SH-SY5Y (cell line): ENCODE results near the gene FTL.

Source experiments
- GATA2 ChIP-seq: IDR thresholded peaks from 2 replicates; pipeline ENCODE4 v1.6.1; 2011; ENCODE audit warnings: mild to moderate bottlenecking, low read depth, low read length
- GATA3 ChIP-seq: IDR thresholded peaks from 2 replicates; pipeline ENCODE4 v1.6.1; 2011; ENCODE audit warnings: low read depth, mild to moderate bottlenecking, low read length, moderate library complexity

The FTL gene

GRCh38 chr19:48968179-48968661 is 3.1 kb downstream of the FTL start:
- TF ChIP-seq GATA3 (no peak), GATA2 (no peak)

- no peak for TF ChIP-seq GATA3
- TF ChIP-seq GATA2, result no peak
Measured at GRCh38 chr19:48968813-48969218, 3.7 kb downstream of the FTL start.

- TF ChIP-seq GATA2, result no peak
- no peak for TF ChIP-seq GATA3
Measured at GRCh38 chr19:48969276-48970138, 4.4 kb downstream of the FTL start.

GRCh38 chr19:48970139-48970766 is 5.1 kb downstream of the FTL start:
- no peak for TF ChIP-seq GATA2
- TF ChIP-seq GATA3, result no peak

- TF ChIP-seq GATA3 (no peak), GATA2 (peak; percentile 38; the same call in 1 of the 2 replicates)
Measured at GRCh38 chr19:48970923-48971395, 5.8 kb downstream of the FTL start.

- no peak for TF ChIP-seq GATA3
- TF ChIP-seq GATA2, result no peak
Measured at GRCh38 chr19:48975947-48976847, 11.1 kb downstream of the FTL start.

GRCh38 chr19:48977061-48977460 is 12.0 kb downstream of the FTL start:
- TF ChIP-seq GATA3, result no peak
- no peak for TF ChIP-seq GATA2

GRCh38 chr19:48982280-48982679 is 17.2 kb downstream of the FTL start:
- TF ChIP-seq GATA2, result no peak
- no peak for TF ChIP-seq GATA3

- no peak for TF ChIP-seq GATA3
- no peak for TF ChIP-seq GATA2
Measured at GRCh38 chr19:48985711-48986110, 20.6 kb downstream of the FTL start.

- TF ChIP-seq GATA3 (no peak), GATA2 (no peak)
Measured at GRCh38 chr19:48986211-48986610, 21.1 kb downstream of the FTL start.

- no peak for TF ChIP-seq GATA2
- TF ChIP-seq GATA3, result no peak
Measured at GRCh38 chr19:48987323-48987722, 22.2 kb downstream of the FTL start.

GRCh38 chr19:48988286-48988685 is 23.2 kb downstream of the FTL start:
- TF ChIP-seq GATA2 (no peak), GATA3 (no peak)

GRCh38 chr19:48988860-48989259 is 23.8 kb downstream of the FTL start:
- TF ChIP-seq GATA2 (no peak), GATA3 (no peak)
